HG02759 (cell line): ENCODE results near the gene SETBP1.

Source experiments
- ATAC-seq: cut with Tn5 transposase; IDR thresholded peaks from one replicate; pipeline ENCODE4 v1.9.1; 2021; ENCODE audit warnings: mild to moderate bottlenecking, moderate library complexity; ENCODE audit not compliant: unreplicated experiment

The SETBP1 gene

DNA sequence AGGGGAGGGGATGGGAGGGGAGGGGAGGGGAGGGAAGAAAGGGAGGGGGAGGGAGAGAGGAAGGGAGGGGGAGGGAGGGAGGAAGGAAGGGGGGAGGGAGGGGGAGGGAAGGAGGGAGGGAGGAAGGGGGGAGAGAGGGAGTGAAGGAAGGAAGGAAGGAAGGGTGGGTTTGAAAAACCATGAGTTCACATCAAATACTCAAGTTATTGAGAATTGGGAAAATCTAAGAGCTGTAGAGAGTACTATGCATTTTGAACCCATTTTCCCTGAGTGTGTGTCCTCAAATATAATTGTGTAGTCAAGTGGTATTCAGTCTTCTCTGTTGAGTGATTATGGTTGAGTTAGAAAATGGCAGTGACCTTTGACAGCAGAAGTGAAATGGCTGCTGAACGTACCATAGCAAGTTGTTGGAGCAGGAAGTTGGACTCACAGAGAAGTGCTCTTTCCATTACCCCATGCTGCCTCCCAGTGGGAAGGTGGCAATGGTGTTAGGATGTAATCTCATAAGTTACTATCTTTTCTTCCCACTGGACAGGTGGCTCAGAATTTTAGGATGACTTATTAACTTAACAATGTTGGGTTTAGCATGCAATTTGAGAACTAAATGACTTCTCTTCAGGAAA, 214.6 kb downstream of the SETBP1 start:
- peak; percentile 67 for ATAC-seq

DNA sequence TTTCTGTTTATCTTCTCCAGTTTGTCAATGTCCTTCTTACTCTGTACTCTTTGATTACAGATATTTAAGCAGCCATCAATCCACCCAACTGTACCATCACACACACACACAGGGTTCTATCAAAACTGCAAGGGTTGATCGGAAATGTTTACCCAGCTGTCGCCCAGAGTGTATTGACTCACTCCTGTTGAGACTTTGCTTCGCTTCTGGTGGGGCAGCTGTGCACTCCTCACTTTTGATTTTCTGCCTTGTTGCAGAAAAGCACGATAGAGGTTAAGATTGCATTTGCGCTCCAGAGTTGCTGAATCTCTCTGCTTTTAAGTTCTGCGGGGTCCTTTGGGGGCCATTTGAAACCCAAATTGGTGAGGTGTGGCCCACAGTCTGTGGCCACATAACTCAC, 216.2 kb downstream of the SETBP1 start:
- no peak for ATAC-seq

DNA sequence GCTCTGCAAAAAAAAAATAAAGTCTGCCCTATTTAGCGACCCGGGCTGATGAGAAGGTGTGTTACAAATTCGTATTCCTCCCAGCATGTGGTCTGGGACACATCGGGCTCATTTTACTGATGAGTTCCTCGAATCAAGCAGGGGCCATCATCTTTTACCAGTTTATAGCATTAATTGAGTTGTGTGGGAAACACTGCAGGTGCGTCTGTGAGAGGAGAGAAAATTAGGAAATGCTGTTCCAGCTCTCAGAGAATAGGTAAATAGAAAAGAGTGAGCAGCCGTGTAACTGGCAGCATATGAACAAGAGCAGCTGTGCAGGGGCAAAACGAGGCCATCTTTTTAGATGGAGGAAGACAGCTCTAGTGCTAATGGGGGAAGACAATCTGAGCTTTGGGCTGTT, 216.7 kb downstream of the SETBP1 start:
- ATAC-seq = no peak

DNA sequence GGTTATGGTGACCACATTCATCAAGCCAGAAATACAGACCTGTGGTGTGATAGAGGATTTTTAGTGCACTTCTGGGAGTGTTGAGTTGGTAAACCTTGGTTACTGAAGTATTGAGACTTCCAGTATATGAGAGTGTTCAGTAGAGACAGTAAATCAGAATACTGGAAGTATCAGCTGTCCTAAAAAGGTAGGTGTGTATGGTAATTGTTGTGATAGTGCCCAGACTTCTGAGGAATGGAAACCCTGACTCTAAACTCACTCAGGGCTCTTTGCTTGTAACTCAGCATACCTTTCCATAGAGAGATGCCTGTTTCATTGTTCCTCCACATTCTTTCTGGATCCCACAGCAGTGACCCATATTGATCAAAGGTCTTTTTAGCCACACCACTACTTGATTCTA, 217.1 kb downstream of the SETBP1 start:
- no peak for ATAC-seq

DNA sequence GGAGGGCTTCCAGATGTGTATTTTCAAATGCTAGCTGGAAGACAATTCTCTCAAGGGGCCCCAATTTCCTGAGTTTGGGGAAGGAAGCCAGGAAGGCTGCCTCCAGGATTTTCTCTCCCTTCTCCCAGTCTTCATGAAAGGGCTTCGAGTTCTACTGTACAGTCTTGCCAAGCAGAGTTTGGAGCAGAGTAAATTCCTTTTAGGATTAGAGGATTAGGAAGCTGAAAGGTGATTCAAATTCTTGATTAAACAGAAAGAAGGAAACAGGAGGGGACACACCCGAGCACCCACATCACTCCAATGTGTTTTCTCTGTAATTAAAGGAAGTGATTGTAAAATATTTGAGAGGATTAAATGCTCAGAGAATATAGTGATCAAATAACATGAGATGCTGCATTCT, 217.8 kb downstream of the SETBP1 start:
- no peak for ATAC-seq

DNA sequence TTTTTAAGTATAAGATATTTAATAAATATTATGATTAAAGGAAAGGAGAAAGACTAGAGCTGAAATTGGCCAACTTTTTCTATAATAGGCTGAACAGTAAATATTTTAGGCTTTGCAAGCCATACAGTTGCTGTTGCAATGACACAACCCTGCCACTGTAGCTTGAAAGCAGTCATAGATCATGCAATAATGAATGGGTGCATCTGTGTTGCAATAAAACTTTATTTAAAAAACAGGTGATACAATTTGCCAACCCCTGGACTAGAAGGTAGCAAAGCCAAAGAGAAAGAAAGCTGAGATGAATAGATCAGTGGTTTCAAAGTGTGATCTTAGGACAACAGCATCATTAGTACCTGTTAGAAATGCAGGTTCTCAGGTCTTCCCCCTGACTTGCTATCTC, 219.1 kb downstream of the SETBP1 start:
- no peak for ATAC-seq

DNA sequence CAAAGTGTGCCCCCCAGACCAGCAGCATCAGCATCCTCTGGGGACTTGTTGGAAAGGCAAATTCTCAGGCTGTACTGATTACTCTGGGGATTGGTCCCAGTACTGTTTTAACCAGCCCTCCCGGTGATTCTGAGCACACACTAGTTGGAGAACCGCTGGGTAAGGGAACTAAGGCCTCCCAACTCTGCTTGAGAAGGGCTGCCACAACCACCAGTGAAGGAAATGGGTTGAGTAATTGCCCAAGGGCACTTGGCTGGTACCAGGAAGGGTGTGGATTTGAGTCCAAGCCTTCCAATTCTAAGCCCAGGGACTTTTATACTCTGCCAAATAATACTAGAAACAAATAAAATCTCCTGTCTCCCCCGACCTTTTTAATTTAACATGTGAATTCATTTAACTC, 219.9 kb downstream of the SETBP1 start:
- ATAC-seq = no peak

DNA sequence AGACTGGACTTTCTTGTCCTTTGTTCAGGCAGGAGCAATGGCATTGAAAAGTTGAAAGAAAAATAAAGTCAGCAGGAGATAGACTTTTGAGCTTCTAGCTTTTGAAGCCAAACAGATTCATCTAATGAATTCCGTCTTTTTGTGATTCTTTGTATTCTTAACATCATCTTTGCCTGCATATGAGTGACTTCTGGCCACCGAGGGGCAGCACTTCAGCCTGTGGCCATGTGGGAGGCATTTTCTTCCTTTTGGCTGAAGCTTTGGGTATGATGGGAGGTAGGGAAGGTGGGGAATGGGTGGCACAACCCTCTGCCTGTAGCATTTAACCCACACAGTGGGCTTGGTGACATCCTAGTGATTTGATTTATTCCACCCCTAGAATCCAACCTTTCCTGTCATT, 220.6 kb downstream of the SETBP1 start:
- no peak for ATAC-seq

DNA sequence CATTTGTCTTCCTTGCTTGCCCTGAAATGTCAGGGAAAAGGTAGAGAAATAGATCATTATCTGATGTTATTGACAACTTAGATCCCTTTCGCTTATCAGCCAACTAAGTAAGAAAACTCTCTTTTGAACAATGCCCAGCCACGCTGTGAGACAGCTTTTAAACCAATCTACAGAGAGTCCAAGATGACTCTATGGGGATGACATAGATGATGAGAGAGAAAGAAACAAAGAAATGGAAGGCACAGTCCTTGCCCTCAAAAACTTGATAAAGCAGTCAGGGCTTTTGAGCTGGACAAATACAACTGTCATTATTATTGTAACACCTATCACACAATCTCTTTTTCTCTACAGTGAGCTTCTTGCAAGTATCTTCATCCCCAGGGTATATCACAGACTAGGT, 222.6 kb downstream of the SETBP1 start:
- ATAC-seq = no peak

DNA sequence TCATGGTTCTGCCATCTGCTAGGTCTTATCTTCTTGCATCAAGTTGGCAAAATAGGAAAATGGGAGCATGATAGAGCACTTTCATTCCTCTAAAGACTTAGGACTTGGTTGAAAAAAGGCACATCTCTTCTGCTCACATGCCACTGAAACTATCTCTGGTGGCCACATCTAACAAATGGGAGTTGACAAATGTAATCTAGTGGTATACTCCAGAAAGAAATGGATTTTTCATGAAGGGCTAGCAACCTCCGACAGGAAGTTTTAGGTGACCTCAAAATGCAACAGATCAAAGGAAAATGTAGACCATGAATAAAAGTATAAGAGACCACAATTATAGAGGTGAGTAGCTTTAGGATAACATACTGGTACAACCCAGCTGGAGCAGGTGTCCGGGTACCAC, 224.1 kb downstream of the SETBP1 start:
- no peak for ATAC-seq

DNA sequence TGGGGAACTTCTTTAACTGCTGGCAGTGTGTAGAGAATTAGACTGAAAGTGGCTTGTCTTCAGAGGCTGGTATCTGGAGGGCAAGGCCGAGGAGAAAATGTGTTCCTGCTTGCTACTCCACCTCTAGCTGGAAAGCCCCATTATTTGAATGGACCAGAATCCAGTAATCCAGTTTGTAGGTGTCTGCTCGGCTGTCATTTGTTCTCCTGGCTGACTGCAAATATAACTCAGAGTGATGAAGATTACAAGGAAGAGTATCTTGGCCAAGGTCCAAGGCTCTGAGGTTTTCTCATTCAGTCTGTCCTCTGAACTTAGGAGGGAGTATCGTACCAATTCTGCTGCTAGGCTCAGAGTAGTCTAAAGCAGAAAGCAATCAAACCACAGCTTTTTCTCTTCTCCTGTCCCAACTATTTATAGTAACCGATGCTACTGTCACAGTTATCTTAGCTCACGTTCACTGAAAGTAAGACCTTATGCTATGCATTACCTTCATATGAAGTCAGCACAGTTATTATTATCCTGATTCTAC, 228.6 kb downstream of the SETBP1 start:
- ATAC-seq = peak; percentile 78

DNA sequence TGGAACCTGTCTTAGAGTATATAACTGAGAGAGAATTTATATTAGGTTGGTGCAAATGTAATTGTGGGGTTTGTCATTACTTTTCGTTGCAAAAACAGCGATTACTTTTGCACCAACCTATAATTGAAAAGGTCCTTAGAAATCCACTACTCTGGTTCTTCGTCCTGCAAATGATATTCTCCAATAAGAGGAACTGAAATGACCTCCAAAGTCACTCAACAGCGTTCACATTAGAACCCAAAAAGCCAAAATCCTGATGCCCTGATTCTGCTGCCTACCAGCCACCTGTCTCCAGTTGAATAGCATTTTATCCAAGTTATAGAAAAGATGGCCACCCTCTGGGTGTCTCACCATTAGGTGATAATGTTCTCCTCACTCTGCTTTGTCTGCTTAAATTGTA, 230.6 kb downstream of the SETBP1 start:
- ATAC-seq = no peak

DNA sequence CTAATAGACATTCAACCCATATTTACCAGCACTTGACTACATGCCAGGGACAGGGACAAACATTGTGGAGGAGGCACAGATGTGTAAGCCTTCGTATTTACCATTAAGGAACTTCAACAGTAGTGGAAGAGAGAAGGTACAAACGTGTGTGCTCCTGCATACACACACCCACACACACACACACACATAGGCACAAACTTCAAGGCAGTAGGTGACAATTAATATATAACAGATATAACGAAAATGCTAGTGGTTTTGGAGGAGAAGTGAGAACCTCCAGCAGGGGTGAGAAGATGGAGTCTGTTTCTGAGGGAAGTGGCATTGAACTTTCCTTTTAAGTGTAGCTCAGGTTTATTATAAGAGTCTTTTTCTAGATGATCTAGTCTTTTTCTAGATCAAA, 231.1 kb downstream of the SETBP1 start:
- peak; percentile 37 for ATAC-seq

DNA sequence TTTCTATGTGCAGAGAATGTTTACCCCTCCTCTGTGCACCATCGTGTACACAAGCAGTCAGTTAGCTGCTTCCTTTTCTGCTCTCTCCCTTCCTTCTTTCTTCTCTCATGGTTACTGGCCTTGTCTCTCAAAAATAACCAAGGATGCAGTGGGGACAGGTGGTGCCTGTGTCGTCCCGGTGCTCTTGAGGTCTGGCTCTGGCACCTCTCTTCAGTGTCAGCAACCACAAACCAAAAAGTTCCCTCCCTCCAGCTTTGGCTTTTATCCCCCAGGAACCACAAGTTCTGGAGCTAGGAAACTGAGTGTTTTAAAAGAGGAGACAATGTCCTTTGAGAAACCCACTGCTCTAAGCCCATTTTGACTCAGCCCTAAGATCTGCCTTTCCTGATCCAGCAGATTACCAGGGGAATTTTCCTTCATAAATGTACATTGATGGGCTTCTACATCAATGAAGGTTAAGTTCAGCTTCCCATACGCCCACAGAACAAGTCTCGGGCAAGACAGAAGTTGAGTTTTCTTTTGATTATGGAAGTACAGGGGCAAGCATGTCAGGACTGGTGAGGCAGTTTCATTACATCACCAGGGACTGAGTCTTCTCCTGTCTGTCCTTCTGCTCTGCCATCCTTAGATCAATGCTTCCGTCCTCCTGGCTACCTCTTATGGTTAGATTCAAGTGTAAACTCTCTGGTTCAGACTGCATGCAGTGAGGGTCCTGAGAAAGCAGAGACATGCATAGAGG, 232.2 kb downstream of the SETBP1 start:
- no peak for ATAC-seq

DNA sequence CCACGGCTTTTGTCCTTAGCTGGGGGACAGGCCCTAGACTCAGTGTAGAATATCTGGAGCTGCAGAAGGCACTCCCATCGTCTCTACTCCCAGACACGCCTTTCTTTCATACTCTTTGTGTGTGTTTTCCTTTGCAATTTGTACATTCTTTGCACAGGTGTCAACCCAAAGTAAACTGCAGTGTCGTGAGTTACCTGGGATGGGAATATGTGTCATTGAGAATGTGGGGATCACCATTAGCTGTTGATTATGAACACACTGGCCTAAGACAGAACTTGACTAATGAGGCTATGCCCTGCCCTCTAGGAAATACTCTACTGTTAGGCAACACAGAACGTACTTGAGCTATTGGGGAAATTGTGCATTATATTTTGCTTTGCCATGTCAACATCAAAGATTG, 233.3 kb downstream of the SETBP1 start:
- ATAC-seq = no peak

DNA sequence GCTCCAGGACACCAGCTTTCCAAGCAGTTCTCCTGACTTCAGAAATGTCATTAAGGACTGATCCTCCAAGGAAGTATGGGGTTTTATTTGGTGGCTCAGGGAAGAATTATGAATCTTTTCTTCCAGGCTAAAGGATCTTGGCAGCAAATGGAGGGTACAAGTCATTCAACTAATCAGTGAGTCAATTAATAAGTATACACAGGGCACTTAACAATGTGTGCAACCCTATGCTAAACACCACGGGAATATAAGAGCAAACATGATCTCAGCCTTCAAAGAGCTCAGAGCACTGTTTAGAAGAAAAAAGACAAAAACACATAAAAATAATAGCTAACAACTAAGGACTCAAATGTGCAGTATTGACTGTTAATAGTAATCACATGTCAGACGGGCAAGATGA, 234.5 kb downstream of the SETBP1 start:
- no peak for ATAC-seq

DNA sequence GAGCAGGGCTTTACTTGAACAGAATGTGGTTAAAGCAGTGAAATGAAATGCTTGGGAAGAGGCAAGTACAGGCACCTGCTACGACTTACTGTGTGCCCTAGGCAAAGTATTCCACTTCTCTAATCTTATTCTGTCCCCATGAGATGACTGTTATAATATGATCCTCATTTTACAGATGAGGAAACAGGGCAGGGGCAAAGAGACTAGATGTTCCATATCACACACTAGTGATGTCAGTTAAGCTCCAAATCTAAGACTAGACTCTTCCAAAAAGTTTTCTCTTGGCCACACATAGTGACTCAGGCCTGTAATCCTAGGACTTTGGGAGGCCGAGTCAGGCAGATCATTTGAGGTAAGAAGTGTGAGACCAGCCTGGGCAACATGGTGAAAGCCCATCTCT, 235.0 kb downstream of the SETBP1 start:
- no peak for ATAC-seq

DNA sequence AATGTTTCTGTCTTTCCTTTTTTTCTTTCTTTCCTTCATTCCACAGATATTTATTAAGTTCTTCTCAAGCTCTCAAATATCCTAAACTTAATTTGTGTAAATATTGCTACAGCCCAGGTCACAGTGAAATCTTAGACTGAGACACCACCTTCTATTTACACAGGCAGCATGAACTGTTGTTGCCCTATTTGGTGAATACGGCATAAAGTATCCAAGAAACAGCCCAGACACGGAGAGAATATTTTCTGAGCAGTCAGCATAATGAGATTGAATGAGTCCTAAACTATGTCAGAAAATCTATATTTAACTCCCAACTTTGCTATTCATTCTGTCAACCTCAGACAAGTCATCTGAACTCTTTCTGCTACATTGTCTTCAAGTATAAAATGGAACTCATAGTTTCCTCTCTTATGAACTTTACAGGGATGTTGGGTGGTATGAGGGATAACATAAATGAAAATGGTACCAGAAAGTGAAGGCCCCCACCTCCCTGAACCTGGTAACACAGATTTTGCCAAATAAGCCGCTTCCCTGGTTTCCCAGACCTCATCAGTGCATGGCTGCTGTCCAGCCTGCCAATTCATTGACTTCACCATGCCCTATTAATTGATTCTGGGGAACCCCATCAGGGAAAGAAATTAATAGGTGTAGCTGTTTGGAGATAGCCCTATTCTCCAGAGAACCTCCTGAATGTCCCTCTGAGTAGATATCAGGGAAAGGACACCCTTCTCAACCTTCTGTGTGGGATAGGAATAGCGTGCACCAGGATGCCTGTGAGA, 235.9 kb downstream of the SETBP1 start:
- no peak for ATAC-seq

DNA sequence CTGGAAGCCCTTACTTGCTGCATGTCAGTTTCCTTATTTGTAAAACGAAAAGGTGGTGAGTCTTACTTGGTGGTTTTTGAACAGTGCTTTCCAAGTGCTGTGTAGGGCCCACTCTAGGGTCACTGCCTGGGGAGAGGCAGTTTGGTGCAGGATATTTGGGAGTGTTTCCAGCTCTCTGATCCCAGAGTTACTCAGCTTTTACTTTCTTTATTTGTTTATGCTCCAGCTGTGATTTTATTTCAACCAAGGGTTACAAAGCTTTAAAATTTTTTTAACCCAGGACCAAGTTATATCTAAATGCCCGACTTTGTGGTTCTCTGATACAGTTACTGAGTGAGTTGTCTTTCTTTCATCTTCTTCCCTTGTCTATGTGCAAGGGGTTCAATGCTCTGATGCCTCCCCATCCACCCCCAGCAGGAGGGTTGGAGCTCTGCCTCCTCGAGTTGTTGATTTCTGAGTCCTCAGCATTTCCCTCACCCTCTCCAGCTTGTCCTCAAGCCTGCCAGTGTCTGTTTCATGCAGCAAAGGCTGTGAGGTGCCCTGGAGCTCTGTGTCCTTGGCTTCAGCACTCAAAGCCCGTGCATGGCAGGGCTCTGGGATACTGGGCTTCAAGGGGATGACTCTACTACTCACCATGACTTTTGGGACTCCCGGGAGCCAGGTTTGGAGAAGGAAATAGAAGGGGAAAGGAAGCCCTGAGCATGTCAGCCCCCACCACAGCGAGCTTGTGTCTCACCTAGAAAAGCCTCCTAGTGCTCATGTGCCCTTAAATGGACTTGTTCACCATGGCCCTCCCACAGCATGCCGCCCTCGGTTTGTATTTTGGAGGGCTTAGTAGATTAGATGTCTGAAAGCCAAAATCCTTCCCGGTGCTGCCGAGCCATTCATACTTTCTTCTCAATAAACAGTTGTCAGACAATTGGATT, 236.8 kb downstream of the SETBP1 start:
- no peak for ATAC-seq

DNA sequence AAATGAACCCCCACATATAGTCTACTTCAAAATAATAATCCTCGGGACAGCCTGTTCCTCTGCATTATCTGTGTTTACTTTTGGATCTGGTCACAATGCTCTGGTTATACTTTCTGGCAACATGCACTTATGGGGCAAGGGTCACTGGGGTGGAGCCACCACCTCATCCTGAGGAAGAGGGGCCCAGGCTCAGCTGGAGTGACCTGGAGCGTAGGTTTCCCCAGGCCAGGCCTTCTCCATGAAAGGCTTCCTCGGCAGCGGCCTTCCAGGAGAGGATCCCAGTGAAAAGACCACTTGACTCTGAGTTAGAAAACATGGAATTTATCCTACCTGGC, 237.4 kb downstream of the SETBP1 start:
- ATAC-seq = no peak

DNA sequence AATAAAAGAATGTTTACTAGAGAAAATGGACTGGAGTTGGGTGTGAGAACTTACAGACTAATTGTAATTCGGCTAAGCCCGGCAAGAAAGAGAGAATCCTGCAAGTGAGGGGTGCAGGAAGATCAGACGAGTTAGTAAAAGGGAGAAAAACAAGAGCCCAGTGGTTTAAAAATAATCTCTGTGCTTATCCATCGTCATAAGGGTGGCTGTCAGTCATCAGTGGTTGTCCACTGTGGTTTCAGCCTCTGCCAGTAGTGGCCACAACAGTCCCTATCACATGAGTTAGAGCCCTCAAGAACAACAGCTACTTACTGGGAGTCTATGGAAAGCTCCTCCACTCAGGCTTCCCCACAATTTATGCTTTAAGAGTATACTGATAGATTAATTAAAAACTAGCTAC, 239.8 kb downstream of the SETBP1 start:
- no peak for ATAC-seq
